SH-SY5Y (cell line): Measurements from ENCODE around the gene EPB41L2.

Source experiments
- GATA2 ChIP-seq: IDR thresholded peaks from 2 replicates; pipeline ENCODE4 v1.6.1; 2011; ENCODE audit warnings: mild to moderate bottlenecking, low read depth, low read length
- GATA3 ChIP-seq: IDR thresholded peaks from 2 replicates; pipeline ENCODE4 v1.6.1; 2011; ENCODE audit warnings: low read depth, mild to moderate bottlenecking, low read length, moderate library complexity

DNA sequence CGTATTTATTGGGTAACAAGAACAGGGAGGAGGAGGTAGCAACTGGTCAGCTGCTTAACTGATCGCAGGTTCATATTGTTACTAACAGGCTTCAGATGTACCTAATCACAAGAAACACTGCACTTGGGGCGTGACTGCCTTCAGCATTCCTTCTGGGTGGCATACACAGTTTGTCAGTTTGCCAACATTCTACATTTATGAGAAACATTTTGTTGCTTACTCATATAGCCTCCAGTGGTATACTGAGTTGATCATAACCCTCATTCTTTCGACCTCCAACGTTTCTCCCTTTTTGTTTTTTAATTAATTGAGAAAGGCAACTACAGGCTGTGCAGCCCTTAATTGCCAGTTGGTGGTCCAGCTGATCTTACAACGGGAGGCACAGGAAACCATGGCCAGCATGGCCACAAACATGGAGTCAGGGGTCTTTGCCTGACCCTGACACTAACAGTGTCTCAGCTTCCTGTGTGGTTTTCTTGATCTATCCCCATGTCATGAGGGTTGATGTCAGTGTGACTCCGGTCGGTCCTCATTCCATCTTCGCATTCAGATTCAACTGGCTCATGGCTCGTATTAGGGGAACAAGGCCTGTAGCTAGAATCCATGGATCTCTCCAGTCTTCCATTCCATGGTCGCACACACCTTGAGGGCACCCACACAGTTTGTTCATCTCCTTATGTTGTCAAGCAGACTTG is 9.4 kb downstream of the EPB41L2 start:
- TF ChIP-seq GATA2: no peak
- TF ChIP-seq GATA3: no peak
